H9 (cell line): ENCODE data around the gene DESI2. TPM values are rescaled to one million over a fixed set of nuclear protein-coding genes. Genes with fewer than 3 reads are reported as not detected.

Experiments used
- DNase-seq: peaks from one replicate; pipeline ENCODE4 v3.0.0-alpha.2; 2017
- H2AFZ ChIP-seq: one replicate; pipeline ENCODE4 v1.6.1; 2013; ENCODE audit warnings: mild to moderate bottlenecking, low read length, control low read depth, moderate library complexity
- H2AK5ac ChIP-seq: 2 replicates; pipeline ENCODE4 v1.6.1; 2013; ENCODE audit warnings: low read length, control low read depth, mixed read lengths; ENCODE audit not compliant: insufficient read length
- H2BK120ac ChIP-seq: one replicate; pipeline ENCODE4 v1.6.1; 2013; ENCODE audit warnings: low read depth, mild to moderate bottlenecking, low read length, control low read depth, inconsistent platforms; ENCODE audit not compliant: poor library complexity, severe bottlenecking
- H2BK12ac ChIP-seq: 2 replicates; pipeline ENCODE4 v1.6.1; 2013; ENCODE audit warnings: low read length, control low read depth, mixed read lengths, low read depth; ENCODE audit not compliant: insufficient read length
- H2BK15ac ChIP-seq: 2 replicates; pipeline ENCODE4 v1.6.1; 2013; ENCODE audit warnings: low read depth, low read length, control low read depth
- H2BK20ac ChIP-seq: one replicate; pipeline ENCODE4 v1.6.1; 2013; ENCODE audit warnings: low read depth, mild to moderate bottlenecking, low read length, control low read depth, inconsistent platforms; ENCODE audit not compliant: poor library complexity, severe bottlenecking
- H2BK5ac ChIP-seq: 2 replicates; pipeline ENCODE4 v1.6.1; 2013; ENCODE audit warnings: low read length, control low read depth, mixed read lengths; ENCODE audit not compliant: insufficient read length
- H3K14ac ChIP-seq: 2 replicates; pipeline ENCODE4 v1.6.1; 2013; ENCODE audit warnings: low read length, control low read depth; ENCODE audit not compliant: insufficient read depth
- H3K18ac ChIP-seq: 2 replicates; pipeline ENCODE4 v1.6.1; 2013; ENCODE audit warnings: low read depth, mild to moderate bottlenecking, mixed read lengths, low read length, control low read depth; ENCODE audit not compliant: insufficient read length
- H3K23ac ChIP-seq: 2 replicates; pipeline ENCODE4 v1.6.1; 2013; ENCODE audit warnings: low read length, control low read depth, mixed read lengths, low read depth; ENCODE audit not compliant: insufficient read length
- H3K23me2 ChIP-seq: 2 replicates; pipeline ENCODE4 v1.6.1; 2013; ENCODE audit warnings: low read depth, mild to moderate bottlenecking, mixed read lengths, low read length, control low read depth; ENCODE audit not compliant: insufficient read length, poor library complexity, severe bottlenecking
- H3K27ac ChIP-seq: 2 replicates; pipeline ENCODE4 v1.5.1; 2013; ENCODE audit warnings: low read length, control low read depth, mixed read lengths, low read depth; ENCODE audit not compliant: insufficient read length
- H3K27me3 ChIP-seq: 2 replicates; pipeline ENCODE4 v1.6.1; 2013; ENCODE audit warnings: low read length, control low read depth, inconsistent platforms; ENCODE audit not compliant: insufficient read depth
- H3K4ac ChIP-seq: 2 replicates; pipeline ENCODE4 v1.6.1; 2013; ENCODE audit warnings: low read depth, mild to moderate bottlenecking, control low read depth, inconsistent platforms, low read length, moderate library complexity
- H3K4me1 ChIP-seq: 2 replicates; pipeline ENCODE4 v1.6.1; 2013; ENCODE audit warnings: low read length, control low read depth, inconsistent platforms; ENCODE audit not compliant: insufficient read depth
- H3K4me2 ChIP-seq: 2 replicates; pipeline ENCODE4 v1.6.1; 2013; ENCODE audit warnings: low read length, control low read depth, mixed read lengths; ENCODE audit not compliant: insufficient read length, insufficient read depth
- H3K56ac ChIP-seq: 2 replicates; pipeline ENCODE4 v1.6.1; 2013; ENCODE audit warnings: low read depth, mild to moderate bottlenecking, mixed read lengths, low read length, control low read depth; ENCODE audit not compliant: insufficient read length
- H3K79me1 ChIP-seq: 2 replicates; pipeline ENCODE4 v1.6.1; 2013; ENCODE audit warnings: low read depth, mild to moderate bottlenecking, moderate library complexity, low read length, control low read depth, inconsistent platforms; ENCODE audit not compliant: insufficient read depth, poor library complexity, severe bottlenecking
- H3K79me2 ChIP-seq: 2 replicates; pipeline ENCODE4 v1.6.1; 2013; ENCODE audit warnings: low read length, control low read depth, inconsistent platforms; ENCODE audit not compliant: insufficient read depth
- H3K9ac ChIP-seq: 2 replicates; pipeline ENCODE4 v1.6.1; 2013; ENCODE audit warnings: low read length, control low read depth, mixed read lengths; ENCODE audit not compliant: insufficient read length; ENCODE audit errors: extremely low read depth
- H3K9me3 ChIP-seq: one replicate; pipeline ENCODE4 v1.6.1; 2013; ENCODE audit warnings: low read depth, low read length, inconsistent platforms; ENCODE audit not compliant: control insufficient read depth
- H3T11ph ChIP-seq: one replicate; pipeline ENCODE4 v1.6.1; 2013; ENCODE audit warnings: mild to moderate bottlenecking, low read length, control low read depth, inconsistent platforms
- H4K20me1 ChIP-seq: one replicate; pipeline ENCODE4 v1.6.1; 2013; ENCODE audit not compliant: control insufficient read depth, insufficient read length, insufficient read depth
- H4K5ac ChIP-seq: 2 replicates; pipeline ENCODE4 v1.6.1; 2013; ENCODE audit warnings: low read depth, mild to moderate bottlenecking, mixed read lengths, low read length, control low read depth; ENCODE audit not compliant: insufficient read length
- H4K8ac ChIP-seq: replicated peaks from 2 replicates; pipeline ENCODE4 v1.6.1; 2013; ENCODE audit warnings: low read length, control low read depth, mixed read lengths, low read depth; ENCODE audit not compliant: insufficient read length
- H4K91ac ChIP-seq: 2 replicates; pipeline ENCODE4 v1.6.1; 2013; ENCODE audit warnings: low read depth, mild to moderate bottlenecking, moderate library complexity, mixed read lengths, low read length, control low read depth; ENCODE audit not compliant: insufficient read length
- H3K27ac Mint-ChIP-seq, 3 experiments: 2 replicates in 2 of 3; 3 replicates in 1 of 3; pipeline ENCODE4 v1.8.0; 2020 to 2021; ENCODE audit warnings: mixed read lengths in 3 of 3, mild to moderate bottlenecking in 1 of 3, moderate library complexity in 1 of 3
- H3K27me3 Mint-ChIP-seq: 2 replicates; pipeline ENCODE4 v1.8.0; 2021; ENCODE audit warnings: low read depth, mild to moderate bottlenecking, moderate library complexity, mixed read lengths
- H3K36me3 Mint-ChIP-seq, 3 experiments: 2 replicates in 2 of 3; 3 replicates in 1 of 3; pipeline ENCODE4 v1.8.0; 2020 to 2021; ENCODE audit warnings: low read depth in 3 of 3, mixed read lengths in 3 of 3; ENCODE audit not compliant: insufficient read depth in 1 of 3
- H3K4me1 Mint-ChIP-seq, 2 experiments: 2 replicates each; pipeline ENCODE4 v1.8.0; 2020; ENCODE audit warnings: mixed read lengths in 2 of 2
- H3K4me3 Mint-ChIP-seq, 2 experiments: 2 replicates in 1 of 2; 3 replicates in 1 of 2; pipeline ENCODE4 v1.8.0; 2020 to 2021; ENCODE audit warnings: mild to moderate bottlenecking in 2 of 2, mixed read lengths in 2 of 2, moderate library complexity in 1 of 2
- H3K9me3 Mint-ChIP-seq, 2 experiments: 2 replicates in 1 of 2; 3 replicates in 1 of 2; pipeline ENCODE4 v1.8.0; 2020; ENCODE audit warnings: mild to moderate bottlenecking in 2 of 2, mixed read lengths in 2 of 2, moderate library complexity in 1 of 2
- CTCF ChIP-seq: fragments of 200-600 bp; sonication (generic); conservative IDR thresholded peaks from 3 replicates; pipeline ENCODE4 v1.8.0; 2021; ENCODE audit warnings: antibody characterized with exemption, mild to moderate bottlenecking
- WGBS: extraction: QIAGEN DNeasy Blood & Tissue Kit; methylation state at CpG from one replicate; pipeline ENCODE4 v1.1.7; 2013; ENCODE audit warnings: missing lambda C conversion rate, low lambda C conversion rate, mixed read lengths; ENCODE audit not compliant: insufficient read length; ENCODE audit errors: extremely low coverage; 5-methylcytosine and 5-hydroxymethylcytosine counted together
- total RNA-seq: library from RNA; stranded (reverse); gene quantifications from 2 replicates; pipeline ENCODE4 v1.2.1, GENCODE V29; 2021

Gene DESI2
- total RNA-seq, 1 experiment from 2014 or later, result 89.9 TPM

GRCh38 chr1:244731651-244732050 lies 78.7 kb downstream of the DESI2 start:
- Histone ChIP-seq H3K14ac (no peak overlapping the region), H3K27ac (no peak overlapping the region), H3K18ac (no peak overlapping the region), H2BK15ac (no peak overlapping the region), H2BK5ac (no peak overlapping the region), H4K91ac (no peak overlapping the region), H3K56ac (no peak overlapping the region), H3T11ph (no peak overlapping the region), H3K9me3 (no peaks in the 10 kb centered on the region), H2BK12ac (no peak overlapping the region), H3K4me1 (peaks cover 4% of the 10 kb centered on the region; the same call in 1 of the 2 replicates), H3K9ac (no peak overlapping the region), H3K4me2 (no peak overlapping the region), H3K27me3 (no peaks in the 10 kb centered on the region), H2BK120ac (no peak overlapping the region), H2BK20ac (no peak overlapping the region), H3K23ac (no peak overlapping the region), H2AK5ac (no peak overlapping the region), H2AFZ (no peak overlapping the region), H4K20me1 (no peaks in the 10 kb centered on the region), H3K79me1 (no peaks in the 10 kb centered on the region), H3K79me2 (no peaks in the 10 kb centered on the region), H4K8ac (no peak overlapping the region), H3K4ac (no peak overlapping the region), H4K5ac (no peak overlapping the region), H3K23me2 (peaks cover 4% of the 10 kb centered on the region)
- DNase-seq, result no peak
- peaks cover 2 to 8% of the 10 kb centered on the region in 2 experiments; a peak in 3 of 5 replicates for H3K9me3 Mint-ChIP-seq
- no peak overlapping the region for H3K27ac Mint-ChIP-seq
- H3K27me3 Mint-ChIP-seq, result peaks cover 32% of the 10 kb centered on the region
- no CpG with 5 or more reads among the region's 6 CpGs for WGBS
- H3K36me3 Mint-ChIP-seq, result peaks cover 3 to 13% (median 5%) of the 10 kb centered on the region in 3 experiments; a peak in 3 of 7 replicates
- no peak overlapping the region for H3K4me3 Mint-ChIP-seq
- no peak for TF ChIP-seq CTCF
- H3K4me1 Mint-ChIP-seq, result peaks cover 42 to 44% of the 10 kb centered on the region in 2 experiments
